Dermis microvascular lymphatic vessel endothelial cell (primary cell): Measurements from ENCODE around the gene VAPB. TPM values are rescaled to one million over a fixed set of nuclear protein-coding genes. Genes with fewer than 3 reads are reported as not detected.

Experiments
- DNase-seq, 2 donors: peaks; one replicate each; pipeline versions ENCODE4 v3.0.0 to v3.0.0-alpha.2; 2010; ENCODE audit warnings: low read depth in 2 of 2
- total RNA-seq: library from RNA; depleted of rRNA; stranded (reverse); fragments of >200 nt; gene quantifications from 2 replicates; pipeline ENCODE4 v1.2.1, GENCODE V29; 2014

The VAPB gene
- total RNA-seq, 1 donor from 2014 or later = 9.1 TPM

DNA sequence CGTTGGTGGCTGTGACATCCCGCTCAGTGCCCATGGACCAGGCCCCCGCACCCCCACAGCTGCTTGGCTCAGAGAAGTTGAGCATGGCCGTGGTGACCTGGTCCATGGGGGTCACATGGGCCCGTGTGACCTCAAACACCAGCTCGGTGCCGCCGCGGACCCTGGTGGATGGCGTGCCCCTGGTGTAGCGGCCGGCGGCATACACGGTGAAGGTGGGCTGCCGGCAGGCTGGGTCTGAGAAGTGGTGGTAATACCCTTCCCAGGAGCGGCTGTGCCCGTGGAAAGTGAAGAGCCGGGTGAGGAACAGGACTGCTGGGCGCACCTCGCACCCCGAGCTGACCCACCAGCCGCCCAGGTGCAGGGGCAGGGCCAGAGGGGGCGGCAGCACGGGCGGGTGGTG lies 72.1 kb downstream of the VAPB start:
- no peak for DNase-seq

- DNase-seq = no peak
Observed at GRCh38 chr20:58461899-58462298, 72.9 kb downstream of the VAPB start.

DNA sequence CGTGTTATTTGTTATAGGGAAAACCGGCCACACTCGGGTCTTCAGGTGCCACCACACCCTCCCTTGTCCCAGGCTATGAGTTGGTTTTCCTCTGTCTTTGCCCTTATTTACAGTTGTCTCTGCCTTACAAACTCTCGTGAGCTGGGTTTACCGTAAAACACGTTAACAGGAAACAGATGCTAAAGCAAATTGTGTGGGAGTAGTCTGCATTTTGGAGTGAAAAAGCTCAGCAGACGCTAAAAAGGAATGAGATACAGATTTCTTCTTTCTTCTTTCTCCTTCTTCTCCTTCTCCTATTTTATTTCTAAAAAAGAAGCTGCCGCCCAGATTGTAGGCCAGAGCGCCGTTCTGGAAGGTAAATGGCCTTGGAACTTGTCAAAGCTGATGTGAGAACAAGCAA lies 74.2 kb downstream of the VAPB start:
- no peak for DNase-seq

- no peak for DNase-seq
Observed at GRCh38 chr20:58464838-58465237, 75.8 kb downstream of the VAPB start.

DNA sequence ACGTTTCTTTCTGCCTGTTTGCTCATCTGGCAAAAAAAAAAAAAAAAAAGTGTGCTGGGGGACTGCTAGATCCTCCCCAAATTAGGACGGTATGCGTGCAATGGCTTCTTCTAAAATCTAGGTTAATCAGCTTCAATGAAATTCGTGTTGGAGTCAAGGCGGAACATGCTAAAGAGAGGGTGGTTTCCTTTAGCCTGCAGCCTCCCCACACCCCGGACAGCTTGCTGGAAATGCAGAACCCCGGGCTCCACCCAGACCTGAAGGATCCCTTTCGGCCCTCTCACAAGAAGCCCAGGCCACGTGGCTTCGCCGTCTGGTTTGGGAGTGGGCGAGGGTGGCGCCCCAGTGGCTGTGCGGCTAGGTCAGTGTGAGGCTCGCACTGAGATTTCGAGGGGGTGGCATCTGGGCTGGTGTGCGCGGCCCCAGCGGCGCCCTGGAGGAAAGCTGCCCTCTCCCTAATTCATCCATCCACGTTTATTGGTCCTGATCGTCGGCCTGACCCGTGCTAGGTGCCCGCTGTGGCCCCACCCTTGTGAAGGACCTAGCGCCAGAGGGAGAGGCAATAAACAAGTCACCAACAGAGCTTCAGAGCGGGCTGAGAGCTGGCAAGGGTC lies 77.2 kb downstream of the VAPB start:
- no peak for DNase-seq

GRCh38 chr20:58466729-58467571 lies 77.9 kb downstream of the VAPB start:
- no peak for DNase-seq

GRCh38 chr20:58467572-58468527 lies 78.8 kb downstream of the VAPB start:
- no peak for DNase-seq

DNA sequence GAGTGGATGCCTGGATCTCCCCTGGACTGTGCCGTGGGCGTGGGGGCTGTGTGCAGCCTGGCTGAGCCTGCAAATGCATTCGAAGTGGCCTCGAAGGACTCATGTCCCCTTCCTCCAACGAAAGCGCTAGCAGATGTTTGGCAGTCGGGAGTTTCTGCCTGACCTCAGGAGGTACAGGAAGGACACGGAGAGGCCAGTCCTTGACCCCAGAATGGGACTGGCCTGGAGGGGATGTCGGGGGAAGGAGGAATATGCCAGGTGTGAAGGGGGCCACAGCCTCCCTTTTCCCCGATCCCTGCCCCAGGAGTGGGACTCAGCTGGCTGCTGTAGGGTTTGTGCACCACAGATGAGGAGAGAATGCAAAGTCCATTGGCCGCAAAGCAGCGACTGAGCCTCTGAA lies 80.6 kb downstream of the VAPB start:
- no peak for DNase-seq

GRCh38 chr20:58470336-58471192 lies 81.5 kb downstream of the VAPB start:
- DNase-seq = no peak

GRCh38 chr20:58471193-58472164 lies 82.5 kb downstream of the VAPB start:
- DNase-seq = no peak

GRCh38 chr20:58472273-58473018 lies 83.4 kb downstream of the VAPB start:
- no peak for DNase-seq

- no peak for DNase-seq
Observed at GRCh38 chr20:58473453-58474425, 84.7 kb downstream of the VAPB start.

DNA sequence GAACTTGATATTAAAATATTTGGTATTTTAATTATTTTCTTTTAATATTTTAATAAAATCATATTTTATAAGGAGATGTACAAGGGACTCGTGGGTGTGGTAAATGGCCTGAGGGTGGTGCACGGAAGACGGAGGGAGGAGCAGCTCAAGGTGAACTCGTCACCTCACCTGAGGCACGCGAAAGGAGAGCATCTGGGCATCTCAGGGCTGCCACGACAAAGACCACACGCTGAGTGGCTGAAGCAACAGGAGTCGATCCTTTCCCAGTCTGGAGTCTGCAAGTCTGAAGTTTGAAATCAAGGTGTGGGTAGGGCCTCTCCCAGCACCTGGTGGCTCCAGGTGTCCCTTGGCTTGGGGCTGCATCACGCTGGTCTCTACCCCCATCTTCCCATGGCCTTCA lies 86.4 kb downstream of the VAPB start:
- no peak for DNase-seq

- DNase-seq = no peak
Observed at GRCh38 chr20:58478141-58478805, 89.2 kb downstream of the VAPB start.

DNA sequence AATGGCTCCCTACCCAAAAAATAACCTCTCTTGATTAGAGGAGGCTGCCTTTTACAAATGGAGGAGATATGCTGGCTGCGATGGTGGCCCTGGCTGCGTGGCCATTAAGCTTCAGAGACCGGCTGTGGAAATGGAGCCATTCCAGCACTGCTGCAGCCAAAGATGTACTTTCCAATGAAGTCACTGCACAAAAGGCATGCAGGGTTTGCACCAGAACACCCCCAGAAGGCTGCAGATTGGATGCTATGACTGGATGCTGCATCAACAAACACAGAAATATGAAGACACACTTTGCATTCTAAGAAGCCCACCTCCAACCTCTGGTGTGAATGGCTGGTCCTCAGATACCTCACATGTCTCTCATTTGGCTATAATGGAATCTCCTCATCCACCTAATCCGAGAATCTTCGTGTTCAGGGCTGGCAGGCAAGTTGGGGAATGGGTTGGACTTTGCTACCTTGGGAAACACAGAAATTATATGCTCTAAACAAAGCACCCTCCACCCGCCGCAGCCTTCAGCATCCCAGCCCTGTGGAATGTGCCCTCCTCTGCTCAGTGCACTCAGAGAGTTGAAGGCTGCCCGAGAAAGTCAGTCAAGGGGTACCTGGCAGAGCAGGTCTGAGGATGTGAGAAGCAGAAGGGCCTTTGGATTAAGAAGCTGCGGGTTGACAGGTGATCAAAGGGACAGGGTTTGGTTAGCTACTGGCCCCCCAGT lies 90.9 kb downstream of the VAPB start:
- DNase-seq = no peak

- DNase-seq = no peak
Observed at GRCh38 chr20:58480551-58481336, 91.7 kb downstream of the VAPB start.
